Measurements from ENCODE around the gene RAVER1.

The RAVER1 gene

DNA sequence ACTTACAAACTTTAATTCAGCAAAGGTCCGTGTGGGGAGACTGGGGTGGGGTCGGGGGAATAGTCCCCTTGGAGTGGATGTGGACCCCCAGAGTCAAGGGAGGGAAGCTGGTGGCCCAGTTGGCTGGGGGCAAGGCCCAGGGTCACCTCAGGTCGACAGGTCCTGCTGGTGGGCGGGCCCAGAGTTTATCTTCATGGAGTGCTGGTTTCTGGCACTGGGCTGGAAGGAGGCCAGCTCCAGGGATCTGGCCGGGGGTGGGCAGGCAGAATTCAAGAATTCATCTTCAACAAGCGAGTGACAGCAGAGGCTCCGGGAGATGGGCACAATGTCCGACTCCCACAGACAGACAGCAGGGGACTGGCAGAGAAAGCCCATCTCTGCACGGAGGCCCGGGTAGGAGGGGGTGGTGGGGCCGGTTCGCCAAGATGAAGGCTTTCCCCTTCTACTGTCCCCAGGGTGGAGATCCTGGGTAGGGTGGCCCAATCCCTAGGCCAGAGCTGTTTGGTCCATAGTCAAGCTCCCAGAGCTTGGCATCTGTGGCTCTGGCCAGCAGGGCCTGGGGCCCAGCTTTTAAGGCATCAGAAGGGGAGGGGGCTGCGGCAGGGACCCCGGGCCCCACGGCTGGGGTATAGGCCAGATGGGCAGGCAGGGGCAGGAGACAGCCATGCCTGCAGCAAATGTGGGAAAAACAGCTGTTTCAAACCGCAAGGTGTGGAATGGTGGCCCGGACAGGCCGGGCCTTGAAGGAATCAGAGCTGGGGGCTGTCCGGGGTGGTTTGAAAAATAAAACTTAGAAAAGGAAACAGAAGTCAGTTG lies 16.9 kb downstream of the RAVER1 start:
- H3K4me3 ChIP-seq (ENCODE audit: low read depth, low read length): no peak overlapping the region; the same call in 1 of the 2 replicates
- H3K9me3 ChIP-seq (ENCODE audit: control insufficient read depth, insufficient read depth, low read depth, low read length): no peaks in the 10 kb centered on the region
- H3K36me3 ChIP-seq (ENCODE audit: control insufficient read depth in 2 of 2, insufficient read depth in 1 of 2, low read length in 2 of 2): peaks cover 13 to 63% of the 10 kb centered on the region in 2 experiments; a peak in 2 of 3 replicates
- CTCF ChIA-PET: interaction anchor here (0.6 to 2.4 kb wide), 2 partner anchors 57 to 72 kb away, joined by 3 to 8 read pairs; no protein-coding TSS in a partner anchor
- peaks cover 3% of the 10 kb centered on the region for H3K4me1 ChIP-seq (ENCODE audit: control insufficient read depth, insufficient read depth, low read length)
- POLR2A ChIA-PET: interaction anchor here (0.8 to 1.6 kb wide), 7 partner anchors 8 to 205 kb away, joined by 3 to 7 read pairs (median 3); partner anchors contain the start of genes ICAM1, ICAM4, P2RY11 and RAVER1
- H3K27ac ChIP-seq (ENCODE audit: extremely low read depth, low read depth, low read length): peak overlapping the region; percentile 68; the same call in 1 of the 2 replicates
- TF ChIP-seq, protein P1, sequence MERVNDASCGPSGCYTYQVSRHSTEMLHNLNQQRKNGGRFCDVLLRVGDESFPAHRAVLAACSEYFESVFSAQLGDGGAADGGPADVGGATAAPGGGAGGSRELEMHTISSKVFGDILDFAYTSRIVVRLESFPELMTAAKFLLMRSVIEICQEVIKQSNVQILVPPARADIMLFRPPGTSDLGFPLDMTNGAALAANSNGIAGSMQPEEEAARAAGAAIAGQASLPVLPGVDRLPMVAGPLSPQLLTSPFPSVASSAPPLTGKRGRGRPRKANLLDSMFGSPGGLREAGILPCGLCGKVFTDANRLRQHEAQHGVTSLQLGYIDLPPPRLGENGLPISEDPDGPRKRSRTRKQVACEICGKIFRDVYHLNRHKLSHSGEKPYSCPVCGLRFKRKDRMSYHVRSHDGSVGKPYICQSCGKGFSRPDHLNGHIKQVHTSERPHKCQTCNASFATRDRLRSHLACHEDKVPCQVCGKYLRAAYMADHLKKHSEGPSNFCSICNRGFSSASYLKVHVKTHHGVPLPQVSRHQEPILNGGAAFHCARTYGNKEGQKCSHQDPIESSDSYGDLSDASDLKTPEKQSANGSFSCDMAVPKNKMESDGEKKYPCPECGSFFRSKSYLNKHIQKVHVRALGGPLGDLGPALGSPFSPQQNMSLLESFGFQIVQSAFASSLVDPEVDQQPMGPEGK (tag by site-specific recombination; IDR thresholded peaks at IDR 0.05): 0 out of 2 replicates have a peak, but pooled peaks have one; percentile 42
- no peak for TF ChIP-seq ZNF792 (tag by site-specific recombination; IDR thresholded peaks at IDR 0.05)
- TF ChIP-seq HOXC10 (CRISPR knock-in tag; IDR thresholded peaks at IDR 0.05): no peak
- TF ChIP-seq SALL2 (tag by site-specific recombination; IDR thresholded peaks at IDR 0.05; ENCODE audit: borderline replicate concordance): no peak
- TF ChIP-seq ZNF274 (IDR thresholded peaks at IDR 0.05; ENCODE audit: low read length): no peak
- TF ChIP-seq ZNF274 (tag by site-specific recombination; IDR thresholded peaks at IDR 0.05; ENCODE audit: borderline replicate concordance): no peak
- no peak for TF ChIP-seq ZNF624 (tag by site-specific recombination; IDR thresholded peaks at IDR 0.05)
- TF ChIP-seq SP2 (tag by site-specific recombination; IDR thresholded peaks at IDR 0.05): no peak
- TF ChIP-seq REPIN1 (tag by site-specific recombination; IDR thresholded peaks at IDR 0.05; ENCODE audit: low read depth): no peak
- TF ChIP-seq ZNF791 (tag by site-specific recombination; IDR thresholded peaks at IDR 0.05): no peak
- TF ChIP-seq ZBTB20 (tag by site-specific recombination; IDR thresholded peaks at IDR 0.05): peak; percentile 19; the same call in 1 of the 2 replicates
- TF ChIP-seq, protein P2, sequence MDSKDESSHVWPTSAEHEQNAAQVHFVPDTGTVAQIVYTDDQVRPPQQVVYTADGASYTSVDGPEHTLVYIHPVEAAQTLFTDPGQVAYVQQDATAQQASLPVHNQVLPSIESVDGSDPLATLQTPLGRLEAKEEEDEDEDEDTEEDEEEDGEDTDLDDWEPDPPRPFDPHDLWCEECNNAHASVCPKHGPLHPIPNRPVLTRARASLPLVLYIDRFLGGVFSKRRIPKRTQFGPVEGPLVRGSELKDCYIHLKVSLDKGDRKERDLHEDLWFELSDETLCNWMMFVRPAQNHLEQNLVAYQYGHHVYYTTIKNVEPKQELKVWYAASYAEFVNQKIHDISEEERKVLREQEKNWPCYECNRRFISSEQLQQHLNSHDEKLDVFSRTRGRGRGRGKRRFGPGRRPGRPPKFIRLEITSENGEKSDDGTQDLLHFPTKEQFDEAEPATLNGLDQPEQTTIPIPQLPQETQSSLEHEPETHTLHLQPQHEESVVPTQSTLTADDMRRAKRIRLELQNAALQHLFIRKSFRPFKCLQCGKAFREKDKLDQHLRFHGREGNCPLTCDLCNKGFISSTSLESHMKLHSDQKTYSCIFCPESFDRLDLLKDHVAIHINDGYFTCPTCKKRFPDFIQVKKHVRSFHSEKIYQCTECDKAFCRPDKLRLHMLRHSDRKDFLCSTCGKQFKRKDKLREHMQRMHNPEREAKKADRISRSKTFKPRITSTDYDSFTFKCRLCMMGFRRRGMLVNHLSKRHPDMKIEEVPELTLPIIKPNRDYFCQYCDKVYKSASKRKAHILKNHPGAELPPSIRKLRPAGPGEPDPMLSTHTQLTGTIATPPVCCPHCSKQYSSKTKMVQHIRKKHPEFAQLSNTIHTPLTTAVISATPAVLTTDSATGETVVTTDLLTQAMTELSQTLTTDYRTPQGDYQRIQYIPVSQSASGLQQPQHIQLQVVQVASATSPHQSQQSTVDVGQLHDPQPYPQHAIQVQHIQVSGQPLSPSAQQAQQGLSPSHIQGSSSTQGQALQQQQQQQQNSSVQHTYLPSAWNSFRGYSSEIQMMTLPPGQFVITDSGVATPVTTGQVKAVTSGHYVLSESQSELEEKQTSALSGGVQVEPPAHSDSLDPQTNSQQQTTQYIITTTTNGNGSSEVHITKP (tag by site-specific recombination; IDR thresholded peaks at IDR 0.05): peak; percentile 43
- TF ChIP-seq ZNF16 (tag by site-specific recombination; IDR thresholded peaks at IDR 0.05; ENCODE audit: low read depth): no peak
- TF ChIP-seq, protein P3, sequence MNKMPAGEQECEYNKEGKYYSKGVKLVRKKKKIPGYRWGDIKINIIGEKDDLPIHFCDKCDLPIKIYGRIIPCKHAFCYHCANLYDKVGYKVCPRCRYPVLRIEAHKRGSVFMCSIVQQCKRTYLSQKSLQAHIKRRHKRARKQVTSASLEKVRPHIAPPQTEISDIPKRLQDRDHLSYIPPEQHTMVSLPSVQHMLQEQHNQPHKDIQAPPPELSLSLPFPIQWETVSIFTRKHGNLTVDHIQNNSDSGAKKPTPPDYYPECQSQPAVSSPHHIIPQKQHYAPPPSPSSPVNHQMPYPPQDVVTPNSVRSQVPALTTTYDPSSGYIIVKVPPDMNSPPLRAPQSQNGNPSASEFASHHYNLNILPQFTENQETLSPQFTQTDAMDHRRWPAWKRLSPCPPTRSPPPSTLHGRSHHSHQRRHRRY (tag by site-specific recombination; IDR thresholded peaks at IDR 0.05): no peak
- no peak for TF ChIP-seq ZNF529 (tag by site-specific recombination; IDR thresholded peaks at IDR 0.05; ENCODE audit: insufficient replicate concordance)
- TF ChIP-seq, protein P4, sequence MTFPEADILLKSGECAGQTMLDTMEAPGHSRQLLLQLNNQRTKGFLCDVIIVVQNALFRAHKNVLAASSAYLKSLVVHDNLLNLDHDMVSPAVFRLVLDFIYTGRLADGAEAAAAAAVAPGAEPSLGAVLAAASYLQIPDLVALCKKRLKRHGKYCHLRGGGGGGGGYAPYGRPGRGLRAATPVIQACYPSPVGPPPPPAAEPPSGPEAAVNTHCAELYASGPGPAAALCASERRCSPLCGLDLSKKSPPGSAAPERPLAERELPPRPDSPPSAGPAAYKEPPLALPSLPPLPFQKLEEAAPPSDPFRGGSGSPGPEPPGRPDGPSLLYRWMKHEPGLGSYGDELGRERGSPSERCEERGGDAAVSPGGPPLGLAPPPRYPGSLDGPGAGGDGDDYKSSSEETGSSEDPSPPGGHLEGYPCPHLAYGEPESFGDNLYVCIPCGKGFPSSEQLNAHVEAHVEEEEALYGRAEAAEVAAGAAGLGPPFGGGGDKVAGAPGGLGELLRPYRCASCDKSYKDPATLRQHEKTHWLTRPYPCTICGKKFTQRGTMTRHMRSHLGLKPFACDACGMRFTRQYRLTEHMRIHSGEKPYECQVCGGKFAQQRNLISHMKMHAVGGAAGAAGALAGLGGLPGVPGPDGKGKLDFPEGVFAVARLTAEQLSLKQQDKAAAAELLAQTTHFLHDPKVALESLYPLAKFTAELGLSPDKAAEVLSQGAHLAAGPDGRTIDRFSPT (tag by site-specific recombination; IDR thresholded peaks at IDR 0.05): peak; percentile 16; the same call in 1 of the 2 replicates
- no peak for TF ChIP-seq ZNF544 (tag by site-specific recombination; IDR thresholded peaks at IDR 0.05)
- no peak for TF ChIP-seq OSR2 (tag by site-specific recombination; IDR thresholded peaks at IDR 0.05)
- no peak for TF ChIP-seq ZXDB (tag by site-specific recombination; IDR thresholded peaks at IDR 0.05)
- no peak for TF ChIP-seq ZNF324 (tag by site-specific recombination; IDR thresholded peaks at IDR 0.05)
- TF ChIP-seq, protein P5, sequence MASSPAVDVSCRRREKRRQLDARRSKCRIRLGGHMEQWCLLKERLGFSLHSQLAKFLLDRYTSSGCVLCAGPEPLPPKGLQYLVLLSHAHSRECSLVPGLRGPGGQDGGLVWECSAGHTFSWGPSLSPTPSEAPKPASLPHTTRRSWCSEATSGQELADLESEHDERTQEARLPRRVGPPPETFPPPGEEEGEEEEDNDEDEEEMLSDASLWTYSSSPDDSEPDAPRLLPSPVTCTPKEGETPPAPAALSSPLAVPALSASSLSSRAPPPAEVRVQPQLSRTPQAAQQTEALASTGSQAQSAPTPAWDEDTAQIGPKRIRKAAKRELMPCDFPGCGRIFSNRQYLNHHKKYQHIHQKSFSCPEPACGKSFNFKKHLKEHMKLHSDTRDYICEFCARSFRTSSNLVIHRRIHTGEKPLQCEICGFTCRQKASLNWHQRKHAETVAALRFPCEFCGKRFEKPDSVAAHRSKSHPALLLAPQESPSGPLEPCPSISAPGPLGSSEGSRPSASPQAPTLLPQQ (tag by site-specific recombination; IDR thresholded peaks at IDR 0.05): 0 out of 2 replicates have a peak, but pooled peaks have one; percentile 21
- TF ChIP-seq ZNF664 (tag by site-specific recombination; IDR thresholded peaks at IDR 0.05): no peak
- TF ChIP-seq ZNF302 (tag by site-specific recombination; IDR thresholded peaks at IDR 0.05; ENCODE audit: low read depth): no peak
- TF ChIP-seq ZNF350 (tag by site-specific recombination; IDR thresholded peaks at IDR 0.05): no peak
- TF ChIP-seq, protein P6, sequence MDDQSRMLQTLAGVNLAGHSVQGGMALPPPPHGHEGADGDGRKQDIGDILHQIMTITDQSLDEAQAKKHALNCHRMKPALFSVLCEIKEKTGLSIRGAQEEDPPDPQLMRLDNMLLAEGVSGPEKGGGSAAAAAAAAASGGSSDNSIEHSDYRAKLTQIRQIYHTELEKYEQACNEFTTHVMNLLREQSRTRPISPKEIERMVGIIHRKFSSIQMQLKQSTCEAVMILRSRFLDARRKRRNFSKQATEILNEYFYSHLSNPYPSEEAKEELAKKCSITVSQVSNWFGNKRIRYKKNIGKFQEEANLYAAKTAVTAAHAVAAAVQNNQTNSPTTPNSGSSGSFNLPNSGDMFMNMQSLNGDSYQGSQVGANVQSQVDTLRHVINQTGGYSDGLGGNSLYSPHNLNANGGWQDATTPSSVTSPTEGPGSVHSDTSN (CRISPR knock-in tag; IDR thresholded peaks at IDR 0.05): no peak

Measured in HEK293 (cell line).